Muscle layer of duodenum (tissue), 2 donors: ENCODE data around the gene CCDC83.

Source experiments
- H3K27ac ChIP-seq: one replicate; pipeline ENCODE4 v1.7.0; 2013; ENCODE audit warnings: mild to moderate bottlenecking, low read length
- H3K27me3 ChIP-seq: one replicate; pipeline ENCODE4 v1.7.0; 2013; ENCODE audit warnings: low read depth, mild to moderate bottlenecking, control low read depth, low read length
- H3K36me3 ChIP-seq, 2 donors: one replicate each; pipeline ENCODE4 v1.7.0; 2013; ENCODE audit warnings: low read length in 2 of 2, control low read depth in 1 of 2, mild to moderate bottlenecking in 1 of 2; ENCODE audit not compliant: insufficient read depth in 2 of 2, control insufficient read depth in 1 of 2
- H3K4me1 ChIP-seq, 2 donors: one replicate each; pipeline ENCODE4 v1.7.0; 2013; ENCODE audit warnings: low read length in 2 of 2, mild to moderate bottlenecking in 2 of 2, control low read depth in 1 of 2, moderate library complexity in 1 of 2; ENCODE audit not compliant: insufficient read depth in 2 of 2, control insufficient read depth in 1 of 2
- H3K4me3 ChIP-seq, 2 donors: one replicate each; pipeline ENCODE4 v1.7.0; 2013; ENCODE audit warnings: low read length in 2 of 2, low read depth in 1 of 2, mild to moderate bottlenecking in 1 of 2
- H3K9me3 ChIP-seq, 2 donors: one replicate each; pipeline ENCODE4 v1.7.0; 2013; ENCODE audit warnings: low read length in 2 of 2, control low read depth in 1 of 2, mild to moderate bottlenecking in 1 of 2; ENCODE audit not compliant: control insufficient read depth in 1 of 2
- donor health status: healthy.

CCDC83 gene

DNA sequence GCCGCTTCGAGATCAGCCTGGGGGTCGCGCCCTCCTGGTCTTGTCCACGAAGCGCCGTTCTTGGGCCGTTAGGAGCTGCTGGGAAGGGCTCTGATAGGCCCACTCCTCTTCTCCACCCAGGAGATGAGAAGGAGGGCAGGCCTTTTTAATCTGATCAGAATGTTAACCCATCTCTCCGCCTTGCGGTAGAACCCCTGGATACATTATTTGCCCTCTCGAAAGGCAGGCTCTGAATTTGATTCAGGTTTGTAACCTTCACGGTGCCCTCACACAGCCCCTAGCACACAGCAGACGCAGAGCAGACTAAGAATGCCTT, at the start of gene CCDC83:
CCDC83 (plus strand) TSS at position 43 of the 316 bp plus-strand sequence. CDS start 9,741 bp downstream, outside the sequence.
- no peaks in the 10 kb centered on the region for H3K27me3 ChIP-seq
- H3K27ac ChIP-seq, result peak within 1 kb of the TSS; percentile 89
- H3K9me3 ChIP-seq, result no peaks in the 10 kb centered on the region
- H3K36me3 ChIP-seq, result no peaks in the 10 kb centered on the region
- H3K4me1 ChIP-seq, result peaks cover 0 to 6% of the 10 kb centered on the region in 2 donors
- peak within 1 kb of the TSS; percentile 74 to 76 for H3K4me3 ChIP-seq

DNA sequence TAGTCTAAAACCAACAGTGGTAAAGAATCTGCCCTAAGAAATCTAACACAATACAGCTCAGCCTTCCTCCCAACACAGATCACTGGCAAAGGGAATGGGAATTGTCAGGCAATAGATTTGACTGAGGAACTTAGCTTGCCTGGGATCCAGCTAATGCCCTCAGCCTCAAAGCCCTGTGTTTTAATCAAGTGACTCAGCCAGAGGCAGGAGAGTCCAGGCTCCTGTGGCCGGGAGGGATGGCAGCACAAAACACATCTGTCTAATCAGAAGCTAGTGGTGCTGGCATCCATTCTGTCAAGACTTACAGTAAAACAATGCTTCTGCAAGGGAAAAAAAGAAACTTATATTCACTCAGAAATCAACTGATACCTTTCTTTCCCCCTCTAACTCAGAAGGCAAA, 49.8 kb upstream of the CCDC83 start:
- no peak overlapping the region for H3K27ac ChIP-seq
- no peaks in the 10 kb centered on the region for H3K9me3 ChIP-seq
- no peaks in the 10 kb centered on the region for H3K36me3 ChIP-seq
- no peak overlapping the region for H3K4me3 ChIP-seq
- no peaks in the 10 kb centered on the region for H3K27me3 ChIP-seq
- peaks cover 2 to 8% of the 10 kb centered on the region in 2 donors for H3K4me1 ChIP-seq

DNA sequence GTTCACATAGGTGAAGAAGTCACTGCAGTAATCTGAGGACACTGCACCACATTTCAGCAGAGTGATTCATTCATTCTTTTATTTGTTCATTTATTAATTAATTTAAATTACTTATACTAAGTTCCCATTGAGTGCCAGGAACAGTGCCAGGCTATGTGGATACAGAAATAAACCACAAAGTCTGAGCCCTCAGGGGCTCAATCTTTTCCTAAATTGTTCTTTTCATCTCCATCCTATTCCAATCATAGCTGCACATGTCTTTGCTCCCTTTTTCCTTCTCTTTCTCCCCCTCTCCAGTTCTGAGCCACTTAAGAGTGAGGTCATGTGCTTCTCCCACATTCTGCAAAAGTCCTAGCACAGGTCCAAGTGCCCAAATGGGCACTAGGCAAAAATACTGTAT, 49.2 kb upstream of the CCDC83 start:
- H3K4me3 ChIP-seq, result no peak overlapping the region
- H3K9me3 ChIP-seq, result no peaks in the 10 kb centered on the region
- peaks cover 5 to 8% of the 10 kb centered on the region in 2 donors for H3K4me1 ChIP-seq
- H3K27me3 ChIP-seq, result no peaks in the 10 kb centered on the region
- H3K36me3 ChIP-seq, result no peaks in the 10 kb centered on the region
- no peak overlapping the region for H3K27ac ChIP-seq

DNA sequence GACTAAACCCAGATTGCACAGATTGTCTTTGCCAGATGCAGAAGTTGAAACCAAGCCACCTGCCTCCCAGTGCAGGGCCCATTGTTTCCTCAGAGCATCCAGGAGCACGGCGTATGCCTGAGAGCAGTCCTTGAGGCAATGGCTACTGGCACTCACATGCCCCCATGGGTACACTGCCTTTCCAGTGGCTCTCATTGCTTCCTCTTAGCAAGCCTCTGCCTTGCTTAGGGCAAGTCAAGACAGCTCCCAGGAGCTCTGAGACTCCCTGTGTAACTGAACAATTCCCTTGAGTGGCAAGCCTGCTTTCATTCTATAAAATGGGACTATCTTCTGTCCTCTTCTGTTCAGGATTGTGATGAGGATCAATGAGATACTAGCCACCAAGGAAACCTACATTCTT, 48.3 kb upstream of the CCDC83 start:
- H3K4me1 ChIP-seq, result peaks cover 8 to 11% of the 10 kb centered on the region in 2 donors
- H3K9me3 ChIP-seq, result no peaks in the 10 kb centered on the region
- no peak overlapping the region for H3K4me3 ChIP-seq
- H3K36me3 ChIP-seq, result no peaks in the 10 kb centered on the region
- no peak overlapping the region for H3K27ac ChIP-seq
- H3K27me3 ChIP-seq, result no peaks in the 10 kb centered on the region

DNA sequence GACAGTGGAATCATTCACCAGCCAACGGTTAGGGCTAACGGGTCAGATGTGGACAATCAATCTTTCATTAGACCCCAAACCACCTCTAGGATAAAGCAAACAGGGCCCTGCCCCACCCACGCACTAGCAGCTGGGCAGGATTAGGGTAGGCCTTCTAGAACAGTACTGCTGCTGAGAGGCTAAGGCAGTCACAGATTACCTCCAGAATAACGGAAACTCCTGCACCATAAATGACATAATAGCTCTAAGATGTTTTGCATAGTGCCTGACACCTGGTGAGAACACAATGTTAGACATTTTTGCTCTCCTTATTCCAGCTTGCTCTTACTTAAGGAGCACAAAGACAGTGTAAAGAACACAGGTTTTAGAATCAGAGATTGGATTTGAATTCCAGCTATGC, 46.0 kb upstream of the CCDC83 start:
- Histone ChIP-seq H3K4me3 (peak overlapping the region in 1 of 2 donors; percentile 71), H3K27ac (no peak overlapping the region), H3K36me3 (no peaks in the 10 kb centered on the region), H3K9me3 (no peaks in the 10 kb centered on the region), H3K4me1 (peaks cover 8 to 11% of the 10 kb centered on the region in 2 donors), H3K27me3 (no peaks in the 10 kb centered on the region)

DNA sequence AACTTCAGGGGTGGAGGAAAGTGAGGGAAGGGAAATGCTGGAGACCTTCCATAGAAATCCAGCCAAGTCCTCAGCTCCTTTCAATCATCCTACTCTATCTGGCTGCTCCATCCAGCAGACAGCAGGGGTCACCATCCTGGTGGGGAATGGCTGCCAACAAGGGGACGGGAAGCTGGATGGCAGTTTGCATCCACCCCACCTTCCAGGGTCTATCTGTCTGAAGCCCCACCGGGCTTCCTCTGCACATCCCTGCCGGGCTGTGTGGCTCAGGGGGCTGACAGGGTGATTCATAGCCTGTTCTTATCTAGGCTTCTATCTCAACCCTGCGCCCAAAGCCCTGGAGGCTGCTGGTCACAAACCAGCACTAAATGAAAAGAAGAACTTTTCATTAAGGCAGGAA, 45.3 kb upstream of the CCDC83 start:
- peak overlapping the region; percentile 34 for H3K27ac ChIP-seq
- H3K4me3 ChIP-seq, result peak overlapping the region; percentile 71 to 73

DNA sequence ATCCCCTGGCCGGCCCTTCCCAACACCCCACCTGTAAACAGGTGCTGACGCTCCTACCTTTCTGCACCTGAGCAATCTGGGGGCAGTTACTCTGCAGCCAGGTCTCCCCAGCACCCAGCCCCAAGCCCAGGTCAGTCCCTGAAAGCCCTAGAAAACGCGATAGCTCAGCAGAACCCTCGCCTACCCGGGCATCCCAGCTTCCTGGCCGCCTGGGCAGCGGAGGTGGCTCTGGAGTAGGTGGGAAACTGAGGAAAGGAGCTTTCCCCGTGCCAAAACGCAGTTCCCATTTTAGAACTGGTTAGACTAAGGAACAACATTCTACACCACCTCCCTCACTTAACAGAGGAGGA, 44.7 kb upstream of the CCDC83 start:
- Histone ChIP-seq H3K27me3 (no peaks in the 10 kb centered on the region), H3K36me3 (no peaks in the 10 kb centered on the region), H3K9me3 (no peaks in the 10 kb centered on the region), H3K27ac (peak overlapping the region; percentile 34), H3K4me1 (peaks cover 8 to 11% of the 10 kb centered on the region in 2 donors), H3K4me3 (peak overlapping the region; percentile 71 to 73)

More for the DNA sequence above, 45.3 kb upstream of the CCDC83 start:
- no peaks in the 10 kb centered on the region for H3K9me3 ChIP-seq
- H3K36me3 ChIP-seq, result no peaks in the 10 kb centered on the region
- peaks cover 8 to 11% of the 10 kb centered on the region in 2 donors for H3K4me1 ChIP-seq
- no peaks in the 10 kb centered on the region for H3K27me3 ChIP-seq

DNA sequence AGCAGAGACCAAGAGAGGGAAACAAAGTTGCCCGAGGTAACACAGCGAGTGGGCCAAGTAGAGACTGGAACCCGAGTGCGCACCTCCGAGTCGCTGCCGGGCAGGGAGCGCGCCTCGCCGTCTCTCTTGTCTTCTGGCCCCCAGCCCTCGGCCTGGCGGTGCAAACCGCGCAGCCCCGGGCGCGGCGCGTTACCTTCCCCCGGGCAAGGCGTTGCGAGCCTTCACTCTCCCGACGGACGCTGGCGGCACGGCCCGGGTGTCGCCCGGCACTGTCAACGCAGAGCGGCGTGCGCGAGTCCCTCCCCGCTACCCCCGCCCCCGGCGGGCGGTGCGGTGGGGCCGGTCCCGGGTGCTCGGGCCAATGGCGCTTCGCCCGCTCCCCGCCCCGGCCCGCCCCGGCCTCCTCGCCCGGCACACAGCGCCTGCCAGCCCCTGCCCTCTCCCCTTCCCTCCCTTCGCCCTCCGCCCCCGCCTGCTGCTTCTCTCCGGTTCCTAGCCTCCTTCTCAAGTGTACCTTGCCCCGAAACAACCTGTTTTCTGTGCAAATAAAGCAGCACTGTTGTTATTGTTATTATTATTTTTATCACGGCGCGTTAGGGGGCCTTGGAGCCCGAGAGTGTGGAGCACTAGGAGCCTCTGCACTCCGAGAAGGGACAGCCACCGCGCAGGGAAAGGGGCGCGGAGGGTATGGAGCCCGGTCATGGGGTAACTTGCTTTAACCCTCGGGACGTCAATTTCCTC, 44.1 kb upstream of the CCDC83 start, which contains the start of gene SYTL2:
SYTL2 (minus strand) TSS at position 271 of the 741 bp plus-strand sequence. CDS start 53,416 bp downstream, outside the sequence.
- Histone ChIP-seq H3K4me3 (peak within 1 kb of the TSS; percentile 71 to 73), H3K27ac (peak within 1 kb of the TSS; percentile 34)

DNA sequence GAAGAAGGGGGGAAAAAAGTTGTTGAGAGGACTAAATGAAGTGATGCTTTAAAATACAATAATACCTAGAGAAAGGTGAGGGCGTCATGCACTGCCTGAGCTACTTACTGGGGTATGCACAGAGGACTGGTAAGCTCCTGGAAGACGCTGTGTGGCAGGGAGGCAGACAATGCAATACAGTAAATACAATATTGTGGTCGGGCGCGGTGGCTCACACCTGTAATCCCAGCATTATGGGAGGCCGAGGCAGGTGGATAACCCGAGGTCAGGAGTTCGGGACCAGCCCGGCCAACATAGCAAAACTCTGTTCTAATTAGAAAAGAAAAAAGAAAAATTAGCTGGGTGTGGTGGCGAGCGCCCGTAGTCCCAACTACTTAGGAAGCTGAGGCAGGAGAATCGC, 43.6 kb upstream of the CCDC83 start:
- H3K4me3 ChIP-seq, result peak overlapping the region; percentile 60 to 73
- no peak overlapping the region for H3K27ac ChIP-seq
- H3K36me3 ChIP-seq, result no peaks in the 10 kb centered on the region
- peaks cover 8 to 11% of the 10 kb centered on the region in 2 donors for H3K4me1 ChIP-seq
- H3K27me3 ChIP-seq, result no peaks in the 10 kb centered on the region
- no peaks in the 10 kb centered on the region for H3K9me3 ChIP-seq

More for the DNA sequence above, 44.1 kb upstream of the CCDC83 start, which contains the start of gene SYTL2:
- Histone ChIP-seq H3K4me1 (peaks cover 8 to 11% of the 10 kb centered on the region in 2 donors), H3K27me3 (no peaks in the 10 kb centered on the region), H3K9me3 (no peaks in the 10 kb centered on the region), H3K36me3 (no peaks in the 10 kb centered on the region)

DNA sequence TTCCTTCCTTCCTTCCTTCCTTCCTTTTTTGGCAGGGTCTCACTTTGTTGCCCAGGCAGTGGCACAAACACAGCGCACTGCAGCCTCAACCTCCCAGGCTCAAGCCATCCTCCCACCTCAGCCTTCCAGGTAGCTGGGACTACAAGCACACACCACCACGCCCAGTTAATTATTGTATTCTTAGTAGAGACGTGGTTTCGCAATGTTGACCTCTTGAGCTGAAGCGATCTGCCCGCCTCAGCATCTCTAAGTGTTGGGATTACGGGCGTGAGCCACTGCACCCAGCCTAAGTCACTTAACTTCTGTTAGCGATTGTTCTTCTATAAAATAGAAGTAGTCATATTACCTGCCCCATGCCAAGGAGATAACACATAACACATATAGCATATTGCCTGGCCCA, 41.5 kb upstream of the CCDC83 start:
- no peaks in the 10 kb centered on the region for H3K36me3 ChIP-seq
- H3K27ac ChIP-seq, result no peak overlapping the region
- no peak overlapping the region for H3K4me3 ChIP-seq
- no peaks in the 10 kb centered on the region for H3K9me3 ChIP-seq
- peaks cover 8 to 11% of the 10 kb centered on the region in 2 donors for H3K4me1 ChIP-seq
- no peaks in the 10 kb centered on the region for H3K27me3 ChIP-seq

DNA sequence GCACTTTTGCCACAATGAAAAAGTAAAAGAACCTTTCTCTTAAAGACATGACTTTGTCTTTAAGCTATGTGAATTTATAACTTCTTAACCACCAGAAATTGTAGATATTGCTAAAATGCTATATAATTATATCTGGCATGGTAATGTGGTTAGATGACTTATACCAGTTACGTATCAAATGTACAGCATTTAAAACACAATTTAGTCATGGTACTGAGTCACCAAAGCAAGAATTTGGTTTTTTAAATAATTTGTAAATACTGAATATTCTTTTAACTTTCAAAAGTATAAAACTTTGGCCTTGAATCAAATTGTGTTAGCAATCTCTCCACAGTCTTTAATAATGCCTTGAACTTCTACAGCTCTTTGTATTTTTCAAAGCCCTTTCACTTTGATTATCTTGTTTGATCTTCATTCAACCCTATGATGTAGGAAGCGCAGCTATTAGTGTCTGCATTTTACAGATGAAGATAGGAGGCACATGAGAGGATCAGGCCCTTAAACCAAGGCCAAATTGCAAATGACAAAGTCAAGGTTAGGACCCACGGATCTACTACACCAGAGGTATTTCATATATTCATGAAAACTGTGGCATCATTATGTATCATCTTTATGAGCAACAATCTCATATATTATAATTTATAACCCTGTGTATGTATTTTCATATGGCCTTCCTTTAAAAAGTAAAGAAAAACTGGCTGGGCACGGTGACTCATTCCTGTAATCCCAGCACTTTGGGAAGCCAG, 39.8 kb upstream of the CCDC83 start:
- Histone ChIP-seq H3K4me3 (no peak overlapping the region), H3K9me3 (no peaks in the 10 kb centered on the region), H3K36me3 (no peaks in the 10 kb centered on the region), H3K27me3 (no peaks in the 10 kb centered on the region), H3K4me1 (peaks cover 0 to 10% of the 10 kb centered on the region in 2 donors), H3K27ac (no peak overlapping the region)
